GM12872 (cell line): ENCODE measurements around the gene NUCB1.

Source experiments
- TF ChIP-seq, protein P1 (sequence below): IDR thresholded peaks from 3 replicates; pipeline ENCODE4 v1.5.1; 2011; ENCODE audit warnings: low read depth, mild to moderate bottlenecking, low read length, moderate library complexity; ENCODE audit not compliant: insufficient read depth

NUCB1 gene

DNA sequence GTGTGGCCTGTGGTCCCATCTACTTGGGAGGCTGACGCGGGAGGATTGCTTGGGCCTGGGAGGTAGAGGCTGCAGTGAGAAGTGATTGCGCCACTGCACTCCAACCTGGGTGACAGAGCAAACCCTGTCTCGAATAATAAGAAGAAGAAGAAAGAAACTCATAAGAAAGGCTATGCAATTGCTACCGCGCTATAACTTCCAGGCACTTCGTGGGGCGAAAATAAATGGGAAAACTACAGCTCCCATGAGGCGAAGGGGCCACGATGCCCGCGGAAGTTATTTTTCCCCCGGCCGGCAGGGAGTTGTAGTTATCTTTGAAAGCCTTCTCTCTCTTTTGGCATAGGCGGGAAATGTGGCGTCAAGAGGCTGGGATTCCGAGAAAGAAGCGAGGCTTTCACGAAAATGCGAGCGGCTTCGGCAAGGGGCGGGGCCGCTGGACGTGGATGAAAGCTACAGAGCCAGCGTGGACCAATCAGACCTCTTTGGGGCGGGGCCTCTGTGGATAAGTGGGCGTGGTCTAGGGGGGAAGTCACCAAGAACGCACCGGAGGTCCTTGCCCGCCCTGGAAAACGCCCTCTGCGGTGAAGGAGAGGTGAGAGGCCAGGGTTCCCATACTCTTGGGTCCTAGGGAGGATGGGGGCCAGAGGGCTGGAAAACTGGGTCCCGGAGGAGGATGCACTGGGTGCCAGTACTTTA is at the start of gene NUCB1:
NUCB1 (plus strand) TSS at position 532 of the 696 bp plus-strand sequence. CDS start 485 bp downstream, outside the sequence.
- TF ChIP-seq, protein P1, sequence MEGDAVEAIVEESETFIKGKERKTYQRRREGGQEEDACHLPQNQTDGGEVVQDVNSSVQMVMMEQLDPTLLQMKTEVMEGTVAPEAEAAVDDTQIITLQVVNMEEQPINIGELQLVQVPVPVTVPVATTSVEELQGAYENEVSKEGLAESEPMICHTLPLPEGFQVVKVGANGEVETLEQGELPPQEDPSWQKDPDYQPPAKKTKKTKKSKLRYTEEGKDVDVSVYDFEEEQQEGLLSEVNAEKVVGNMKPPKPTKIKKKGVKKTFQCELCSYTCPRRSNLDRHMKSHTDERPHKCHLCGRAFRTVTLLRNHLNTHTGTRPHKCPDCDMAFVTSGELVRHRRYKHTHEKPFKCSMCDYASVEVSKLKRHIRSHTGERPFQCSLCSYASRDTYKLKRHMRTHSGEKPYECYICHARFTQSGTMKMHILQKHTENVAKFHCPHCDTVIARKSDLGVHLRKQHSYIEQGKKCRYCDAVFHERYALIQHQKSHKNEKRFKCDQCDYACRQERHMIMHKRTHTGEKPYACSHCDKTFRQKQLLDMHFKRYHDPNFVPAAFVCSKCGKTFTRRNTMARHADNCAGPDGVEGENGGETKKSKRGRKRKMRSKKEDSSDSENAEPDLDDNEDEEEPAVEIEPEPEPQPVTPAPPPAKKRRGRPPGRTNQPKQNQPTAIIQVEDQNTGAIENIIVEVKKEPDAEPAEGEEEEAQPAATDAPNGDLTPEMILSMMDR: peak; percentile 12; the same call in 1 of the 3 replicates

DNA sequence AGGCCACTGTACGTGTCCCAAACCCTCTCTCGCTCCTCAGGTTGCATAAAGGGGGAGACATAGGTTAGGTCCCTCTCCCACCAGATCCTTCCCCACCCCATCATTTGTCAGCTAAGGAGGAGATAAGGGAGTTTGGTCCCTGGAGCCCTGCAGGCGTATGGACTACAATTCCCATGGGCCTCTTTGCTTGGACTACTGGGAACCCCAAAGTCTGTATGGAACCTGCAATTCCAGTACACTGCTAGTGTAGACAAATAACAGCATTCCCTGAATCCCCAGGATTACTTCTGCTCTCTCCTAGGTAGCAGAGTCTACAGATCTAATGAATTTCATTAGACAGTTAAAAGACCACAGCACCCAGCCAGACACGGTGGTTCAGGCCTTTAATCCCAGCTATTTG is 47.8 kb upstream of the NUCB1 start:
- TF ChIP-seq, protein P1: no peak

DNA sequence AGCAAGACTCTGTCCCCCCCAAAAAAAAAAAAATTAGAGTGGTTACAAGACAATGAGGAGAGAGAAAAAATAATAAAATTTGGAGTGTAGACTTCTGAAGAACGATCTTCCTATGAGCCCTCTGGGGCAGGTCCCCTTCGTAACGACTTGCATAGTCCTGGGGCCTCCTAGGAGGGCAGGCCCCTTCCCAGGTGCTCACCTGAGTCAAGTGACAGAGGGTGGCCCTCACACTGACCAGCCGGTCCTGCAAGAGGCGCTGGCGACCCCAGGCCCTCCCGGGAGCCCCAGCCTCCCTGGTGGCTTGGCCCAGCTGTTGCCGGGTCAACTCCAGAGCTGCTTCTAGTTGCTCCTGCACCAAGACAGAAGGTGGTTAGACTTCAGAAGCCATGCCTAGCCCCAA is 46.6 kb upstream of the NUCB1 start:
- TF ChIP-seq, protein P1: no peak

DNA sequence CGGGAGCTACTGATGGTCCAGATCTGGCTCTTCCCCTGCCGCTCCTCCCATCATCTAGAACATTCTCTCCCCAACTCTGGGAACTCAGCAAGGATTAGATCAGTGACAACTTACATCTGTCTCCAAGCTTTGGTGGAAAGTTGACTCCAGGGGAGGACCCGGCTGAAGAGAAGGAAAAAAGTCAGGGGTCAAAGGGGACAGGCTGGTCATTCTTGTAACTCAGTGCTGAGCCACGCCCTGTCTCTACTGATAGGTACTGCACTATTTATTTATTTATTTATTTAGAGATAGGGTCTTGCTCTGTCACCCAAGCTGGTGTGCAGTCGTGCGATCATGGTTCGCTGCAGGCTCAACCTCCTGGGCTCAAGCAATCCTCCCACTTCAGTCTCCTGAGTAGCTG is 46.0 kb upstream of the NUCB1 start:
- TF ChIP-seq, protein P1: no peak

DNA sequence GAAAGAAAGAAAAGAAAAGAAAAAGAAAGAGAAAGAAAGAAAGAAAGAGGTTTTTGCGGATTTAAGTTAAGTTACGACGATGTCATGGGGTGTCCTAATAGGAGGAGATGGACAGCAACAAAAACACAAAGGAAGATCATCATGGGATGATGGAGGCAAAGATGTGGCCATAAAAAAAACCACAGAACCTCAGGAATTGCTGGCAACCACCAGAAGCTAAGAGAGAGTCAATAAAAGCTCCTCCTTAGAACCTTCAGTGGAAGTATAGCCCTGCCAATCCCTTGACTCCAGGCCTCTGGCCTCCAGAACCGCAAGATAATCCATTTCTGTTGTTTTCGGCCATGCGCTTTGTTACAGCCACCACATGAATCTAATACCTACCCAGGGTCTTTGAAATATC is 43.2 kb upstream of the NUCB1 start:
- TF ChIP-seq, protein P1: no peak

DNA sequence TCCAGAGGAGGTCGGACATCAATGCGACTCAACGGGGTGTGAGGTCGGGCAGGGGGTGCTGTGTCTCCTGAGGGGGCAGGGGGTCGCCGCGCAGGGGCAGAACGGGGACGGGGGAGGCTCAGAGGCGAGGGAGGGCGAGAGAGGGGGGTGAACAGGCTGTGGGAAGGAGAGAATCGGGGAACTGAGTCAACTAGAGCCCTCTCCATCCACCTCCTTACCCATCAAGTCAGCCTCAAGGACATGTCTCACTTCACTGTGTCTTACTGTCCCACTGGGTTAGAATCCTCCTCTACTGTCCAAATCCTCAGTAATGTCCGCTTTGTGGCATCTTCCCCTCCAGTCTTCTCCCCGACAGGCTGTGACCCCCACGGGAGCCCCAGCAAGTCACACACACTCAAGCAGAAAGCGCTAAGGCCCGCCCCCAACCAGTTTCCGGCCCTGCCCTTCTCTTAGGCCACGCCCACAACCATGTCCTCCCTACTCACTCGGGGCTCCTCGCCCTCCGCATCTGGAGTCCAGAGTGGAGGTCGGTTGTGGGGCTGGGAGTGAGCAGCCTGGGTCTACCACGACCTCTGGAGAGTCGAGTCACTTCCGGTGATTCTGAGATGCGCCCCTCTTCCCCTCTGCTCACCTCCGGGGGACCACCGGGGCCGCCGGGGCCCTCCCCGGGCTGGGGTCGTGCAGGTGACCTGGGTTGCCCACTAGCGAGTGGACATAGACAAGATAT is 41.0 kb upstream of the NUCB1 start:
- TF ChIP-seq, protein P1: no peak

DNA sequence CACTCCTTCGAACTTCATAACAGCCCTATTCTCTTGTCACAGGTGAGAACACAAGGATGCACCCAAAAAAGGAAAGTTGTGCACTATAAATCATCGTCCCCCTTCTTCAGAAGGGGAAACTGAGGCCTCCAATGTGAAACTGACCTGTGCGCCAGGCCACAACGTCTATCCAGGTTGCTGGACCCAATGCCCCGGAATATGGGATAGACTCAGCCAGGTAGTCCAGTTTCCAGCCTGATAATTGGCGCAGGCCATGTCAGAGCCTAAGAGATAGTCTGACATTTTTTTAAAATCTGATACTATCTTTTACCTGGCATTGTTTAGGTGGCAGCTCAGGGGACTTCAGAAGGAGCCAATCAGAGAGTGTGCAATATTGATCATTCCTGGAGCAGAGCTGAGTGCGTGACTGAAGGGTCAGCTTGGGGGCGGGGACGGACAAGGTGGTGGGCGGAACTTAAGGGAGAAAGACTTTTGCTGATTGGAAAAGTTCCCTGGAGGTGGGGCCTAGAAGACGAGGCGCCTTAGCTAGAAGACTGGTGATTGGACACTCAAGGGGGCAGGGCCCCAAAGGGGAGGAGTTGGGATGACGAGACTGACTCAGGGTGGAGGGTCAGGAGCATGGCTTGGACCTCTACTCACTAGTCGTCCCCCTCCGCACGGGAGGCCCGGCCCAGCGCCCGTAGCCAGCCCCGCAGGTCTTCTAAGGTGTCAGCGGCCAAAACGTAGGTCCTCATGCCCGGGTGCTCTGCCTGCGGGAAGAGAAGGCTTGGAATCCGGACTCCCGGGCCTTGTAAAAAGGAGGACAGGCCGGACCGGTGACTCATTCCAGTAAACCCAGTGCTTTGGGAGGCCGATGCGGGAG is 40.2 kb upstream of the NUCB1 start:
- TF ChIP-seq, protein P1: no peak
